ENCODE results near the gene RBM6.
"Not testable (repeated sequence)": the region's sequence is repeated elsewhere in the genome, so short reads cannot be mapped to it uniquely, and the experiment has no call there.

Gene RBM6

DNA sequence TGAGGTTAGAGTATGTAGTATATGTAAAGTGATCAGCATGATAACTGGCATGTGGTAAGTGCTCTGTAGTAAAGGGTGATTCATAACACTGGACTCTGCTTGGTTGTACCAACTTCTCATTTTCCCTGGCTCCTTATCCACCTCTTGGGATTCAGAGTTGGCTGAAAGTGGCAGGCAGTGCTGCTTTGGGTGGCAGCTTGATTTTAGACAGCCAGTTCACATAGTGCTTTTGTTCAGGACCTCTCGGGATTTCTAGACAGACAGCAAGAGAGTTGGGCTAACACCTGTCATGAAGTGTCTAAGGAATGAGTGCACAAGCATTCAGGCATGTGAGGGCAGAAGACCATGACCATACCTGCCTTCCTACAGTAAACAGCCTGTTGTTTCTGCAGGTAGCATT is 69.0 kb downstream of the RBM6 start:
- Histone ChIP-seq H3K4me3 (ENCODE audit: insufficient read length, low read depth) (no peak overlapping the region), H3K27me3 (ENCODE audit: insufficient read depth, insufficient read length) (no peaks in the 10 kb centered on the region), H3K4me1 (ENCODE audit: insufficient read depth, insufficient read length) (no peaks in the 10 kb centered on the region), H3K36me3 (ENCODE audit: insufficient read depth, insufficient read length, low read length) (peaks cover 23% of the 10 kb centered on the region), H3K9me3 (ENCODE audit: insufficient read depth, low read length) (no peaks in the 10 kb centered on the region), H3K9ac (ENCODE audit: insufficient read length, low read depth) (no peak overlapping the region)
- no peak for TF ChIP-seq YY1 (IDR thresholded peaks at IDR 0.05; ENCODE audit: insufficient read depth, insufficient read length)
- no peak for TF ChIP-seq ZNF274 (IDR thresholded peaks at IDR 0.05; ENCODE audit: low read depth, low read length)
- TF ChIP-seq SUZ12 (IDR thresholded peaks at IDR 0.05; ENCODE audit: extremely low read depth, insufficient read depth, insufficient read length), result no peak
- no peak for DNase-seq (ENCODE audit: low read depth, low spot score)

- Histone ChIP-seq H3K9me3 (ENCODE audit: insufficient read depth, low read length) (no peaks in the 10 kb centered on the region), H3K4me1 (ENCODE audit: insufficient read depth, insufficient read length) (no peaks in the 10 kb centered on the region), H3K4me3 (ENCODE audit: insufficient read length, low read depth) (no peak overlapping the region), H3K9ac (ENCODE audit: insufficient read length, low read depth) (no peak overlapping the region), H3K27me3 (ENCODE audit: insufficient read depth, insufficient read length) (no peaks in the 10 kb centered on the region), H3K36me3 (ENCODE audit: insufficient read depth, insufficient read length, low read length) (peaks cover 19% of the 10 kb centered on the region)
- TF ChIP-seq YY1 (IDR thresholded peaks at IDR 0.05; ENCODE audit: insufficient read depth, insufficient read length) (no peak), ZNF274 (IDR thresholded peaks at IDR 0.05; ENCODE audit: low read depth, low read length) (no peak), SUZ12 (IDR thresholded peaks at IDR 0.05; ENCODE audit: extremely low read depth, insufficient read depth, insufficient read length) (no peak)
- no peak for DNase-seq (ENCODE audit: low read depth, low spot score)
Measured at GRCh38 chr3:50010959-50011358, 71.0 kb downstream of the RBM6 start.

- H3K9ac ChIP-seq (ENCODE audit: insufficient read length, low read depth), result no peak overlapping the region
- H3K27me3 ChIP-seq (ENCODE audit: insufficient read depth, insufficient read length), result no peaks in the 10 kb centered on the region
- TF ChIP-seq SUZ12 (IDR thresholded peaks at IDR 0.05; ENCODE audit: extremely low read depth, insufficient read depth, insufficient read length), result no peak
- TF ChIP-seq ZNF274 (IDR thresholded peaks at IDR 0.05; ENCODE audit: low read depth, low read length), result no peak
- no peak for TF ChIP-seq YY1 (IDR thresholded peaks at IDR 0.05; ENCODE audit: insufficient read depth, insufficient read length)
- H3K36me3 ChIP-seq (ENCODE audit: insufficient read depth, insufficient read length, low read length), result peaks cover 31% of the 10 kb centered on the region
- no peaks in the 10 kb centered on the region for H3K4me1 ChIP-seq (ENCODE audit: insufficient read depth, insufficient read length)
- H3K4me3 ChIP-seq (ENCODE audit: insufficient read length, low read depth), result no peak overlapping the region
- H3K9me3 ChIP-seq (ENCODE audit: insufficient read depth, low read length), result no peaks in the 10 kb centered on the region
- DNase-seq (ENCODE audit: low read depth, low spot score), result no peak
Measured at GRCh38 chr3:50015918-50016317, 76.0 kb downstream of the RBM6 start.

GRCh38 chr3:50028346-50028745 is 88.4 kb downstream of the RBM6 start:
- DNase-seq (ENCODE audit: low read depth, low spot score), result no peak
- H3K4me1 ChIP-seq (ENCODE audit: insufficient read depth, insufficient read length), result no peaks in the 10 kb centered on the region
- H3K9me3 ChIP-seq (ENCODE audit: insufficient read depth, low read length), result no peaks in the 10 kb centered on the region
- no peak overlapping the region for H3K4me3 ChIP-seq (ENCODE audit: insufficient read length, low read depth)
- no peak overlapping the region for H3K9ac ChIP-seq (ENCODE audit: insufficient read length, low read depth)
- H3K36me3 ChIP-seq (ENCODE audit: insufficient read depth, insufficient read length, low read length), result peaks cover 18% of the 10 kb centered on the region
- TF ChIP-seq ZNF274 (IDR thresholded peaks at IDR 0.05; ENCODE audit: low read depth, low read length), result no peak
- TF ChIP-seq SUZ12 (IDR thresholded peaks at IDR 0.05; ENCODE audit: extremely low read depth, insufficient read depth, insufficient read length), result no peak
- no peak for TF ChIP-seq YY1 (IDR thresholded peaks at IDR 0.05; ENCODE audit: insufficient read depth, insufficient read length)
- no peaks in the 10 kb centered on the region for H3K27me3 ChIP-seq (ENCODE audit: insufficient read depth, insufficient read length)

GRCh38 chr3:50031201-50031600 is 91.3 kb downstream of the RBM6 start:
- DNase-seq (ENCODE audit: low read depth, low spot score); H3K4me1 ChIP-seq (ENCODE audit: insufficient read depth, insufficient read length); H3K36me3 ChIP-seq (ENCODE audit: insufficient read depth, insufficient read length, low read length); H3K9me3 ChIP-seq (ENCODE audit: insufficient read depth, low read length); H3K4me3 ChIP-seq (ENCODE audit: insufficient read length, low read depth); H3K9ac ChIP-seq (ENCODE audit: insufficient read length, low read depth); H3K27me3 ChIP-seq (ENCODE audit: insufficient read depth, insufficient read length): not testable (repeated sequence)

DNA sequence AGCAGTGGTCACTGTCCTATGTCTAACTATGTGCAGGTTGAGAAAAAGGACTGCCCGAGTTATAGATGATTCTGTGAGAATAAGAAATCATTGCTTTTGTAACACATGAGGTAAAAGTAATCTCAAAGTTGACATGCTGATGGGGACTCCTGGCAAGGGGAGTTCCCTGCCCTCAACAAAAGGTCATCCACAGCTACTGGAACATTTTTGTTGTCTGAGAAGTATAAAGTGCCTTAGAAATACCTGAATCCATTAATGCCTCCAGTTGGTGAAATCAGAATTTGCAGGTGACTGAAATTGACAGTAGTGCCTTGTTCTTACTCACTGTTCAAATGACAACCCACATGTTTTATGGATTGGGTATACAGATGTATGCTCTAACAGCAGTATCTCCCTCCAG is 105.0 kb downstream of the RBM6 start:
- no peaks in the 10 kb centered on the region for H3K27me3 ChIP-seq (ENCODE audit: insufficient read depth, insufficient read length)
- peaks cover 36% of the 10 kb centered on the region for H3K36me3 ChIP-seq (ENCODE audit: insufficient read depth, insufficient read length, low read length)
- H3K4me3 ChIP-seq (ENCODE audit: insufficient read length, low read depth), result no peak overlapping the region
- TF ChIP-seq SUZ12 (IDR thresholded peaks at IDR 0.05; ENCODE audit: extremely low read depth, insufficient read depth, insufficient read length), result no peak
- TF ChIP-seq ZNF274 (IDR thresholded peaks at IDR 0.05; ENCODE audit: low read depth, low read length), result no peak
- no peak for TF ChIP-seq YY1 (IDR thresholded peaks at IDR 0.05; ENCODE audit: insufficient read depth, insufficient read length)
- no peaks in the 10 kb centered on the region for H3K4me1 ChIP-seq (ENCODE audit: insufficient read depth, insufficient read length)
- no peak for DNase-seq (ENCODE audit: low read depth, low spot score)
- no peaks in the 10 kb centered on the region for H3K9me3 ChIP-seq (ENCODE audit: insufficient read depth, low read length)
- no peak overlapping the region for H3K9ac ChIP-seq (ENCODE audit: insufficient read length, low read depth)

DNA sequence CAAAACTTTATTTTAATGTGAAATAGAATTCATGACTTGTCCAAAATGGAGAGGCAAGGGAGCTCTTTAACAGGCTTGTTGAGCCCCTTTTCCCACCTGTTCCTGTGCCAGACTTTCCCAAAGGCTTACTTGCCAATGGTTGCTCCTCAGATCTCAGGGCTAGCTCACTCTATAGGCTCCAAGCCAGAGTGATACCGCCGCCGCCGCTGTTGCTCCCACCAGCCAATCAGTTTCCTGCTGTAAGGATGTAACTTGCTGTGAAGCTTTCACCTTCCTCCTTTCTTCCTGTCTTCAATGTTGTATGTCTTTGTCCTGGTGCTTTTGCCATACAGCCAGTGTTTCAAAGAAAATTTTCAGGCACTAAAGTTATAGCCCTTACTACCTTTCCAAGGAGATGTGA is 107.5 kb downstream of the RBM6 start:
- Histone ChIP-seq H3K9me3 (ENCODE audit: insufficient read depth, low read length) (no peaks in the 10 kb centered on the region), H3K4me3 (ENCODE audit: insufficient read length, low read depth) (no peak overlapping the region), H3K27me3 (ENCODE audit: insufficient read depth, insufficient read length) (no peaks in the 10 kb centered on the region), H3K4me1 (ENCODE audit: insufficient read depth, insufficient read length) (no peaks in the 10 kb centered on the region), H3K36me3 (ENCODE audit: insufficient read depth, insufficient read length, low read length) (peaks cover 52% of the 10 kb centered on the region), H3K9ac (ENCODE audit: insufficient read length, low read depth) (no peak overlapping the region)
- TF ChIP-seq ZNF274 (IDR thresholded peaks at IDR 0.05; ENCODE audit: low read depth, low read length) (no peak), SUZ12 (IDR thresholded peaks at IDR 0.05; ENCODE audit: extremely low read depth, insufficient read depth, insufficient read length) (no peak), YY1 (IDR thresholded peaks at IDR 0.05; ENCODE audit: insufficient read depth, insufficient read length) (no peak)
- DNase-seq (ENCODE audit: low read depth, low spot score), result no peak

- TF ChIP-seq SUZ12 (IDR thresholded peaks at IDR 0.05; ENCODE audit: extremely low read depth, insufficient read depth, insufficient read length) (no peak), YY1 (IDR thresholded peaks at IDR 0.05; ENCODE audit: insufficient read depth, insufficient read length) (no peak), ZNF274 (IDR thresholded peaks at IDR 0.05; ENCODE audit: low read depth, low read length) (no peak)
- H3K4me3 ChIP-seq (ENCODE audit: insufficient read length, low read depth), result no peak overlapping the region
- H3K4me1 ChIP-seq (ENCODE audit: insufficient read depth, insufficient read length), result no peaks in the 10 kb centered on the region
- no peaks in the 10 kb centered on the region for H3K27me3 ChIP-seq (ENCODE audit: insufficient read depth, insufficient read length)
- H3K9me3 ChIP-seq (ENCODE audit: insufficient read depth, low read length), result no peaks in the 10 kb centered on the region
- no peak overlapping the region for H3K9ac ChIP-seq (ENCODE audit: insufficient read length, low read depth)
- no peak for DNase-seq (ENCODE audit: low read depth, low spot score)
- peaks cover 71% of the 10 kb centered on the region for H3K36me3 ChIP-seq (ENCODE audit: insufficient read depth, insufficient read length, low read length)
Measured at GRCh38 chr3:50050361-50050760, 110.4 kb downstream of the RBM6 start.

Data from NT2/D1 (cell line).